IMR-90 (cell line): ENCODE measurements around the gene CMTM1. TPM values are rescaled to one million over a fixed set of nuclear protein-coding genes. Genes with fewer than 3 reads are reported as not detected.

ENCODE experiments used
- ATAC-seq: fragments of 200-7000 bp; cut with Tn5 transposase; 2 replicates; pipeline ENCODE4 v1.9.1; 2020; ENCODE audit warnings: low read depth, mild to moderate bottlenecking, moderate library complexity
- BruUV-seq: library from RNA; stranded (reverse); fragments of 400-500 nt; replicated peaks from 2 replicates; lab custom pipeline; 2021; lab: Mats Ljungman, UMichigan
- CTCF ChIA-PET: fragments of 300-600 bp; formaldehyde crosslinking; extraction: SDS; loops from one replicate; lab custom pipeline; 2021; ENCODE audit warnings: antibody characterized with exemption; lab: Yijun Ruan, JAX
- POLR2A ChIA-PET: fragments of 300-600 bp; sonication (Branson Sonifier 250); formaldehyde crosslinking; loops from one replicate; lab custom pipeline; 2022; ENCODE audit warnings: antibody characterized with exemption; ENCODE audit not compliant: unreplicated experiment; lab: Charles Lee
- DNase-seq: peaks from one replicate; pipeline ENCODE4 v3.0.0; 2013
- H2AFZ ChIP-seq: replicated peaks from 2 replicates; pipeline ENCODE3; 2013; ENCODE audit warnings: low read length, mild to moderate bottlenecking; ENCODE audit not compliant: poor library complexity
- H2AK5ac ChIP-seq: 2 replicates; pipeline ENCODE4 v1.6.1; 2013; ENCODE audit warnings: low read depth, low read length, inconsistent platforms
- H2AK9ac ChIP-seq: replicated peaks from 2 replicates; pipeline ENCODE3; 2013; ENCODE audit warnings: mild to moderate bottlenecking, low read depth, low read length, moderate library complexity; ENCODE audit not compliant: poor library complexity
- H2BK120ac ChIP-seq: 2 replicates; pipeline ENCODE4 v1.6.1; 2013; ENCODE audit warnings: low read depth, low read length, inconsistent platforms
- H2BK15ac ChIP-seq: 3 replicates; pipeline ENCODE4 v1.6.1; 2013; ENCODE audit warnings: low read depth, low read length, inconsistent platforms
- H2BK20ac ChIP-seq: 2 replicates; pipeline ENCODE4 v1.6.1; 2013; ENCODE audit warnings: low read depth, mild to moderate bottlenecking, inconsistent platforms, low read length, moderate library complexity
- H2BK5ac ChIP-seq: 2 replicates; pipeline ENCODE4 v1.6.1; 2013; ENCODE audit warnings: mild to moderate bottlenecking, low read depth, low read length, inconsistent platforms; ENCODE audit not compliant: poor library complexity, severe bottlenecking
- H3K14ac ChIP-seq: replicated peaks from 2 replicates; pipeline ENCODE4 v1.6.1; 2013; ENCODE audit warnings: low read depth, low read length, inconsistent platforms
- H3K18ac ChIP-seq: 2 replicates; pipeline ENCODE4 v1.6.1; 2013; ENCODE audit warnings: low read depth, low read length, control low read depth
- H3K23ac ChIP-seq: 2 replicates; pipeline ENCODE4 v1.6.1; 2013; ENCODE audit warnings: low read depth, low read length, inconsistent platforms
- H3K27ac ChIP-seq: 2 replicates; pipeline ENCODE4 v1.5.1; 2013; ENCODE audit warnings: mild to moderate bottlenecking, control low read depth, low read length; ENCODE audit not compliant: insufficient read depth
- H3K27me3 ChIP-seq: 2 replicates; pipeline ENCODE4 v1.6.1; 2013; ENCODE audit warnings: low read length; ENCODE audit not compliant: control insufficient read depth, insufficient read depth
- H3K36me3 ChIP-seq: 2 replicates; pipeline ENCODE4 v1.6.1; 2013; ENCODE audit warnings: low read length, mixed read lengths; ENCODE audit not compliant: control insufficient read depth, insufficient read depth
- H3K4ac ChIP-seq: 2 replicates; pipeline ENCODE4 v1.6.1; 2013; ENCODE audit warnings: low read depth, low read length, inconsistent platforms
- H3K4me1 ChIP-seq: 2 replicates; pipeline ENCODE4 v1.6.1; 2013; ENCODE audit warnings: low read length, mixed read lengths; ENCODE audit not compliant: control insufficient read depth, insufficient read depth
- H3K4me2 ChIP-seq: 2 replicates; pipeline ENCODE4 v1.6.1; 2013; ENCODE audit warnings: low read depth, mild to moderate bottlenecking, control low read depth, low read length, moderate library complexity
- H3K4me3 ChIP-seq: 2 replicates; pipeline ENCODE4 v1.5.1; 2013; ENCODE audit warnings: low read depth, mild to moderate bottlenecking, control low read depth, low read length, moderate library complexity; ENCODE audit not compliant: insufficient read depth
- H3K56ac ChIP-seq: 2 replicates; pipeline ENCODE4 v1.6.1; 2013; ENCODE audit warnings: low read length, inconsistent platforms; ENCODE audit not compliant: insufficient read depth; ENCODE audit errors: extremely low read depth
- H3K79me1 ChIP-seq, 2 experiments: 2 replicates each; pipeline ENCODE4 v1.6.1; 2013; ENCODE audit warnings: low read length in 2 of 2, inconsistent platforms in 1 of 2, low read depth in 1 of 2
- H3K9ac ChIP-seq: 2 replicates; pipeline ENCODE4 v1.6.1; 2013; ENCODE audit warnings: low read depth, low read length, control low read depth
- H3K9me1 ChIP-seq: 2 replicates; pipeline ENCODE4 v1.6.1; 2013; ENCODE audit warnings: low read length, inconsistent platforms; ENCODE audit not compliant: insufficient read depth
- H3K9me3 ChIP-seq: 2 replicates; pipeline ENCODE4 v1.6.1; 2013; ENCODE audit warnings: low read length; ENCODE audit not compliant: control insufficient read depth, insufficient read depth
- H4K20me1 ChIP-seq: 2 replicates; pipeline ENCODE4 v1.6.1; 2013; ENCODE audit warnings: low read length, inconsistent platforms; ENCODE audit not compliant: insufficient read depth
- H4K5ac ChIP-seq: 2 replicates; pipeline ENCODE4 v1.6.1; 2013; ENCODE audit warnings: mild to moderate bottlenecking, low read depth, low read length, control low read depth
- H4K8ac ChIP-seq, 2 experiments: 2 replicates each; pipeline ENCODE4 v1.6.1; 2013; ENCODE audit warnings: low read depth in 2 of 2, low read length in 2 of 2, control low read depth in 1 of 2, inconsistent platforms in 1 of 2
- H4K91ac ChIP-seq: 2 replicates; pipeline ENCODE4 v1.6.1; 2013; ENCODE audit warnings: low read depth, low read length, inconsistent platforms; ENCODE audit not compliant: insufficient read depth
- BHLHE40 ChIP-seq: fragments of 150-350 bp; IDR thresholded peaks from 2 replicates; pipeline ENCODE4 v1.6.1; 2016; ENCODE audit warnings: mild to moderate bottlenecking, low read depth, low read length
- CHD1 ChIP-seq: IDR thresholded peaks from 2 replicates; pipeline ENCODE4 v1.6.1; 2012; ENCODE audit warnings: low read depth, low read length, improper control_type of control experiment
- FOS ChIP-seq: fragments of 150-350 bp; IDR thresholded peaks from 2 replicates; pipeline ENCODE4 v1.6.1; 2016; ENCODE audit warnings: low read depth, low read length
- MXI1 ChIP-seq: IDR thresholded peaks from 2 replicates; pipeline ENCODE4 v1.6.1; 2012; ENCODE audit warnings: low read depth, mild to moderate bottlenecking, low read length, moderate library complexity, borderline replicate concordance
- NFE2L2 ChIP-seq: fragments of 150-350 bp; IDR thresholded peaks from 2 replicates; pipeline ENCODE4 v1.6.1; 2016; ENCODE audit warnings: low read depth, mild to moderate bottlenecking, low read length
- RAD21 ChIP-seq: IDR thresholded peaks from 2 replicates; pipeline ENCODE4 v1.6.1; 2012; ENCODE audit warnings: low read length, improper control_type of control experiment
- RCOR1 ChIP-seq: IDR thresholded peaks from 2 replicates; pipeline ENCODE4 v1.6.1; 2012; ENCODE audit warnings: mild to moderate bottlenecking, low read length, improper control_type of control experiment; ENCODE audit not compliant: insufficient replicate concordance
- RFX5 ChIP-seq: IDR thresholded peaks from 2 replicates; pipeline ENCODE4 v1.8.0; 2012; ENCODE audit warnings: low read depth, mild to moderate bottlenecking, low read length, moderate library complexity
- WGBS, 2 experiments: methylation state at CpG; one replicate each; pipeline versions ENCODE4 v1.1.5 to v1.1.7; 2013; ENCODE audit warnings: missing lambda C conversion rate in 2 of 2; ENCODE audit not compliant: insufficient read length in 1 of 2; ENCODE audit errors: extremely low coverage in 2 of 2; 5-methylcytosine and 5-hydroxymethylcytosine counted together
- dilution Hi-C: fragments of 300-500 bp; cut with HindIII; formaldehyde crosslinking; loops from one replicate; pipeline ENCODE4 v1.14.3; 2018; ENCODE audit warnings: low sequenced_read_pairs; ENCODE audit not compliant: unreplicated experiment
- in situ Hi-C: fragments of 300-500 bp; cut with MboI; formaldehyde crosslinking; loops from 3 replicates; pipeline ENCODE4 v1.14.3; 2019; ENCODE audit warnings: low sequenced_read_pairs, inconsistent platforms, mixed read lengths
- intact Hi-C: fragments of 100-400 bp; cut with micrococcal nuclease; formaldehyde crosslinking; loops from 2 replicates; pipeline ENCODE4 v1.10.0; 2022
- polyA plus RNA-seq, 3 experiments: library from polyadenylated mRNA; depleted of rRNA; stranded (reverse); fragments of >200 nt; gene quantifications; 2 replicates each; pipeline ENCODE4 v1.2.3, GENCODE V29; 2012; ENCODE audit warnings: low replicate concordance in 1 of 3
- total RNA-seq: library from RNA; depleted of rRNA; stranded (reverse); fragments of >200 nt; gene quantifications from 2 replicates; pipeline ENCODE4 v1.2.3, GENCODE V29; 2012
- TF ChIP-seq, protein P1 (sequence below): fragments of 150-350 bp; IDR thresholded peaks from 2 replicates; pipeline ENCODE4 v1.6.1; 2016; ENCODE audit warnings: low read depth, mild to moderate bottlenecking, low read length, moderate library complexity, borderline replicate concordance
- TF ChIP-seq, protein P2 (sequence below): fragments of 150-350 bp; IDR thresholded peaks from 2 replicates; pipeline ENCODE4 v1.6.1; 2017; ENCODE audit warnings: mild to moderate bottlenecking, antibody characterized with exemption, low read length, low read depth

The CMTM1 gene
- total and polyA plus RNA-seq, 2 of the 4 experiments (the other 2 are of a cell fraction) = 0.54 to 2.1 TPM

DNA sequence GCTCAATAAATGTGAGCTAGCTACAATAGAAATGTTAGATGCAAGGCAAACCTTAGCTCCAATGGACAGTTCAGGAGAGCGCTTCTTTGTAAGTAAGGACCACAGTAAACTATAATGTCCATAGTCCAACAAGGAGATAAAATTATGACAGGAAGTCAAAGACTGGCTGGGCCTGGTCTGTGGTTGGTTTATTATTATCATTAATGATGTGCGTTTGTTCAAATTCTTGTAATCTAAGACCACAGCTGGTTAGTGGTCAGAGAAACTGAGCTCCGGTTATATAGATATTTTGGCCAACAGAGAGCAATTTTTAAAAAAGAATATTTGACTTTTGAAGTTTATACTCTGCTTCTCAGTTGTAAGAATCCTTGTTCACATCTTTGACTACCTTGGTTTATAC, 8.3 kb downstream of the CMTM1 start:
- POLR2A ChIA-PET = interaction anchor here (0.6 kb wide), 2 partner anchors 29 to 176 kb away, joined by 3 read pairs; no protein-coding TSS in a partner anchor
- in situ Hi-C loops = no loop called here
- BruUV-seq = no TSS peak

More for the DNA sequence above, 8.3 kb downstream of the CMTM1 start:
- TF ChIP-seq, protein P1, sequence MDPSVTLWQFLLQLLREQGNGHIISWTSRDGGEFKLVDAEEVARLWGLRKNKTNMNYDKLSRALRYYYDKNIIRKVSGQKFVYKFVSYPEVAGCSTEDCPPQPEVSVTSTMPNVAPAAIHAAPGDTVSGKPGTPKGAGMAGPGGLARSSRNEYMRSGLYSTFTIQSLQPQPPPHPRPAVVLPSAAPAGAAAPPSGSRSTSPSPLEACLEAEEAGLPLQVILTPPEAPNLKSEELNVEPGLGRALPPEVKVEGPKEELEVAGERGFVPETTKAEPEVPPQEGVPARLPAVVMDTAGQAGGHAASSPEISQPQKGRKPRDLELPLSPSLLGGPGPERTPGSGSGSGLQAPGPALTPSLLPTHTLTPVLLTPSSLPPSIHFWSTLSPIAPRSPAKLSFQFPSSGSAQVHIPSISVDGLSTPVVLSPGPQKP = no peak
- TF ChIP-seq MXI1 (no peak), FOS (no peak), NFE2L2 (no peak), CHD1 (no peak), RAD21 (no peak), RCOR1 (no peak), RFX5 (no peak), BHLHE40 (no peak)
- TF ChIP-seq, protein P2, sequence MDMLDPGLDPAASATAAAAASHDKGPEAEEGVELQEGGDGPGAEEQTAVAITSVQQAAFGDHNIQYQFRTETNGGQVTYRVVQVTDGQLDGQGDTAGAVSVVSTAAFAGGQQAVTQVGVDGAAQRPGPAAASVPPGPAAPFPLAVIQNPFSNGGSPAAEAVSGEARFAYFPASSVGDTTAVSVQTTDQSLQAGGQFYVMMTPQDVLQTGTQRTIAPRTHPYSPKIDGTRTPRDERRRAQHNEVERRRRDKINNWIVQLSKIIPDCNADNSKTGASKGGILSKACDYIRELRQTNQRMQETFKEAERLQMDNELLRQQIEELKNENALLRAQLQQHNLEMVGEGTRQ = no peak
- H3K4me2 ChIP-seq = no peak overlapping the region
- no peak overlapping the region for H3K56ac ChIP-seq
- no peak overlapping the region for H2BK120ac ChIP-seq
- H3K18ac ChIP-seq = no peak overlapping the region
- CTCF ChIA-PET = no interaction called here
- no peaks in the 10 kb centered on the region for H3K9me3 ChIP-seq
- no peak overlapping the region for H3K4me3 ChIP-seq
- no peak overlapping the region for H4K5ac ChIP-seq
- no peak overlapping the region for H2BK5ac ChIP-seq
- no peak overlapping the region for H2AK9ac ChIP-seq
- no peak overlapping the region for H2AFZ ChIP-seq
- no peak overlapping the region for H3K27ac ChIP-seq
- ATAC-seq (no peak), DNase-seq (no peak)
- H4K91ac ChIP-seq = no peak overlapping the region
- peaks cover 6% of the 10 kb centered on the region; the same call in 1 of the 2 replicates for H4K20me1 ChIP-seq
- no peak overlapping the region for H4K8ac ChIP-seq
- no peak overlapping the region for H2BK20ac ChIP-seq
- dilution Hi-C loops = no loop called here
- H3K23ac ChIP-seq = no peak overlapping the region
- no peak overlapping the region for H2AK5ac ChIP-seq
- H3K9me1 ChIP-seq = peaks cover 8% of the 10 kb centered on the region
- H3K79me1 ChIP-seq = no peaks in the 10 kb centered on the region
- peaks cover 19% of the 10 kb centered on the region for H3K27me3 ChIP-seq
- no peak overlapping the region for H2BK15ac ChIP-seq
- peaks cover 2% of the 10 kb centered on the region; the same call in 1 of the 2 replicates for H3K36me3 ChIP-seq
- no peak overlapping the region for H3K4ac ChIP-seq
- H3K4me1 ChIP-seq = peaks cover 6% of the 10 kb centered on the region
- H3K9ac ChIP-seq = no peak overlapping the region
- intact Hi-C loops = no loop called here
- H3K14ac ChIP-seq = no peak overlapping the region
- 67% methylated on average over 1 of the region's 3 CpGs; no CpG with 5 or more reads in 1 of the 2 experiments for WGBS, 2 experiments
